Endothelial cell of umbilical vein (primary cell): ENCODE measurements around the gene PAN3. TPM values are rescaled to one million over a fixed set of nuclear protein-coding genes. Genes with fewer than 3 reads are reported as not detected.
A peak's percentile ranks its signal among the peaks of the same experiment; 100 is the strongest.

Source experiments
- BruUV-seq: library from RNA; stranded (reverse); fragments of 400-500 nt; replicated peaks from 2 replicates; lab custom pipeline; 2021; lab: Mats Ljungman, UMichigan
- CTCF ChIA-PET: fragments of 300-600, 350-600 bp; sonication (Branson Sonifier 250); formaldehyde crosslinking; loops from one replicate; lab custom pipeline; 2021; ENCODE audit warnings: antibody characterized with exemption, inconsistent platforms; lab: Charles Lee
- POLR2A ChIA-PET: fragments of 300-600, 350-600 bp; sonication (Branson Sonifier 250); formaldehyde crosslinking; loops from one replicate; lab custom pipeline; 2021; ENCODE audit warnings: antibody characterized with exemption, inconsistent platforms; lab: Charles Lee
- DNase-seq: peaks from one replicate; pipeline ENCODE4 v3.0.0-alpha.2; 2011; ENCODE audit warnings: low read depth, low spot score
- FAIRE-seq: peaks from 2 replicates; lab custom pipeline; 2011; peaks lifted over from hg19 to GRCh38; lab: Jason Lieb, UNC
- H2AFZ ChIP-seq: 2 replicates; pipeline ENCODE4 v1.6.0; 2012; ENCODE audit warnings: low read depth, low read length, control low read depth, inconsistent platforms
- H3K27ac ChIP-seq: 2 replicates; pipeline ENCODE4 v1.5.1; 2011; ENCODE audit warnings: low read depth, mild to moderate bottlenecking, control low read depth, low read length, moderate library complexity; ENCODE audit not compliant: insufficient read depth
- H3K27me3 ChIP-seq, 2 experiments: 2 replicates each; pipeline versions ENCODE4 v1.6.0 to v1.6.1; 2011; ENCODE audit warnings: low read length in 2 of 2, mixed read lengths in 1 of 2; ENCODE audit not compliant: control insufficient read depth in 2 of 2, insufficient read depth in 2 of 2
- H3K36me3 ChIP-seq, 2 experiments: 2 replicates in 1 of 2; 3 replicates in 1 of 2; pipeline ENCODE4 v1.5.1; 2011; ENCODE audit warnings: low read length in 2 of 2, mild to moderate bottlenecking in 1 of 2, moderate library complexity in 1 of 2; ENCODE audit not compliant: control insufficient read depth in 2 of 2, insufficient read depth in 2 of 2; ENCODE audit errors: extremely low read depth in 1 of 2
- H3K4me1 ChIP-seq: 3 replicates; pipeline ENCODE4 v1.5.1; 2011; ENCODE audit warnings: mild to moderate bottlenecking, low read length; ENCODE audit not compliant: control insufficient read depth, insufficient read depth; ENCODE audit errors: extremely low read depth
- H3K4me2 ChIP-seq: 2 replicates; pipeline ENCODE4 v1.6.1; 2011; ENCODE audit warnings: low read length, control low read depth, mixed read lengths; ENCODE audit not compliant: insufficient read depth
- H3K4me3 ChIP-seq, 3 experiments: fragments of 200-600 bp in 1 of 3; sonication (generic), shearing (Covaris generic) in 1 of 3; replicated peaks in 1 of 3; 2 replicates each; pipeline ENCODE4 v1.5.1; 2011 to 2016; ENCODE audit warnings: control low read depth in 3 of 3, low read length in 3 of 3, mild to moderate bottlenecking in 2 of 3, inconsistent platforms in 1 of 3, low read depth in 1 of 3, moderate library complexity in 1 of 3; ENCODE audit not compliant: insufficient read depth in 1 of 3
- H3K79me2 ChIP-seq: 2 replicates; pipeline ENCODE4 v1.6.0; 2012; ENCODE audit warnings: low read length, inconsistent platforms; ENCODE audit not compliant: control insufficient read depth, insufficient read depth
- H3K9ac ChIP-seq: replicated peaks from 2 replicates; pipeline ENCODE3; 2011; ENCODE audit warnings: low read length, control low read depth; ENCODE audit not compliant: insufficient read depth; ENCODE audit errors: extremely low read depth
- H3K9me1 ChIP-seq: replicated peaks from 3 replicates; pipeline ENCODE4 v1.6.0; 2011; ENCODE audit warnings: mild to moderate bottlenecking, low read length; ENCODE audit not compliant: control insufficient read depth, insufficient read depth; ENCODE audit errors: extremely low read depth
- H3K9me3 ChIP-seq: replicated peaks from 2 replicates; pipeline ENCODE4 v1.5.1; 2012; ENCODE audit warnings: low read length, inconsistent platforms; ENCODE audit not compliant: control insufficient read depth, insufficient read depth
- H4K20me1 ChIP-seq: replicated peaks from 2 replicates; pipeline ENCODE3; 2011; ENCODE audit warnings: mild to moderate bottlenecking, low read length; ENCODE audit not compliant: control insufficient read depth, insufficient read depth; ENCODE audit errors: extremely low read depth
- CTCF ChIP-seq, 2 donors: IDR thresholded peaks; 1 replicate in 1 of 2; 2 replicates in 1 of 2; pipeline ENCODE4 v1.5.1; 2011; ENCODE audit warnings: low read length in 2 of 2, mild to moderate bottlenecking in 2 of 2, moderate library complexity in 2 of 2, control low read depth in 1 of 2, inconsistent platforms in 1 of 2, low read depth in 1 of 2; ENCODE audit not compliant: insufficient read depth in 1 of 2; ENCODE audit errors: extremely low read depth in 1 of 2
- EZH2 ChIP-seq: IDR thresholded peaks from 2 replicates; pipeline ENCODE4 v1.6.1; 2012; ENCODE audit warnings: borderline replicate concordance, low read depth, mild to moderate bottlenecking, moderate library complexity, low read length, inconsistent platforms; ENCODE audit not compliant: severe bottlenecking
- FOS ChIP-seq: IDR thresholded peaks from 2 replicates; pipeline ENCODE4 v1.6.1; 2011; ENCODE audit warnings: mild to moderate bottlenecking, low read length, moderate library complexity, borderline replicate concordance; ENCODE audit not compliant: insufficient read depth
- GATA2 ChIP-seq: IDR thresholded peaks from 2 replicates; pipeline ENCODE4 v1.7.0; 2011; ENCODE audit warnings: low read depth, mild to moderate bottlenecking, moderate library complexity, mixed read lengths, low read length; ENCODE audit not compliant: insufficient read length, insufficient read depth
- JUN ChIP-seq: IDR thresholded peaks from 2 replicates; pipeline ENCODE4 v1.6.1; 2011; ENCODE audit warnings: borderline replicate concordance, low read depth; ENCODE audit not compliant: insufficient read length, insufficient read depth
- MAX ChIP-seq: IDR thresholded peaks from 2 replicates; pipeline ENCODE4 v1.6.1; 2011; ENCODE audit not compliant: insufficient read depth, insufficient read length
- POLR2AphosphoS5 ChIP-seq: IDR thresholded peaks from 2 replicates; pipeline ENCODE4 v1.6.1; 2012; ENCODE audit warnings: low read depth, mild to moderate bottlenecking, control low read depth, low read length, moderate library complexity; ENCODE audit not compliant: insufficient read depth
- dilution Hi-C: fragments of 300-500 bp; cut with MboI; formaldehyde crosslinking; loops from one replicate; pipeline ENCODE4 v1.15.0; 2019; ENCODE audit warnings: low sequenced_read_pairs; ENCODE audit not compliant: extremely low pct_ligation_motif_present
- intact Hi-C: fragments of 100-400 bp; cut with micrococcal nuclease; formaldehyde crosslinking; loops from one replicate; pipeline ENCODE4 v1.10.0; 2022
- polyA plus RNA-seq, 4 experiments: library from polyadenylated mRNA; depleted of rRNA in 3 of 4; stranded (reverse) in 3 of 4; unstranded in 1 of 4; fragments of >200 nt; gene quantifications; 2 replicates each; pipeline versions ENCODE4 v1.2.1 to v1.2.3, GENCODE V29; 2011 to 2012; ENCODE audit warnings: missing spikeins in 1 of 4
- total RNA-seq: library from RNA; stranded (reverse); gene quantifications from 2 replicates; pipeline ENCODE4 v1.2.3, GENCODE V29; 2021

PAN3 gene
- total and polyA plus RNA-seq, 2 donors (not counting 3 experiments of a cell fraction or from before 2014, with no cell fraction given) = 8.5 to 31.9 TPM

- BruUV-seq = no TSS peak
- no peak overlapping the region for H3K9ac ChIP-seq
- no peaks in the 10 kb centered on the region for H4K20me1 ChIP-seq
- no peak overlapping the region for H3K4me3 ChIP-seq
- POLR2A ChIA-PET = no interaction called here
- peak; percentile 57 for TF ChIP-seq GATA2
- TF ChIP-seq MAX = no peak
- no peak for TF ChIP-seq POLR2AphosphoS5
- TF ChIP-seq FOS = no peak
- TF ChIP-seq EZH2 = no peak
- no peak for TF ChIP-seq CTCF (IDR thresholded peaks at IDR 0.05; ENCODE audit: extremely low read depth in 1 of 2, insufficient read depth in 1 of 2, low read depth in 1 of 2, low read length in 2 of 2)
- no peak for TF ChIP-seq JUN
- peaks cover 0 to 2% of the 10 kb centered on the region in 2 experiments for H3K36me3 ChIP-seq
- CTCF ChIA-PET = interaction anchor here (0.8 kb wide), 1 partner anchor 13 kb away, joined by 3 read pairs; no protein-coding TSS in a partner anchor
- no peaks in the 10 kb centered on the region for H3K27me3 ChIP-seq
- DNase-seq (no peak), FAIRE-seq (no peak)
- dilution Hi-C loops = no loop called here
- no peaks in the 10 kb centered on the region for H3K9me3 ChIP-seq
- H3K79me2 ChIP-seq = no peaks in the 10 kb centered on the region
- intact Hi-C loops = no loop called here
- peak overlapping the region; percentile 11 for H3K27ac ChIP-seq
- no peaks in the 10 kb centered on the region for H3K9me1 ChIP-seq
- H3K4me1 ChIP-seq = peaks cover 54% of the 10 kb centered on the region
- no peak overlapping the region for H2AFZ ChIP-seq
- H3K4me2 ChIP-seq = no peak overlapping the region
Observed at GRCh38 chr13:28340272-28340793, 202.0 kb downstream of the PAN3 start.
